ENCODE data around the gene CACNG4.

Gene CACNG4

DNA sequence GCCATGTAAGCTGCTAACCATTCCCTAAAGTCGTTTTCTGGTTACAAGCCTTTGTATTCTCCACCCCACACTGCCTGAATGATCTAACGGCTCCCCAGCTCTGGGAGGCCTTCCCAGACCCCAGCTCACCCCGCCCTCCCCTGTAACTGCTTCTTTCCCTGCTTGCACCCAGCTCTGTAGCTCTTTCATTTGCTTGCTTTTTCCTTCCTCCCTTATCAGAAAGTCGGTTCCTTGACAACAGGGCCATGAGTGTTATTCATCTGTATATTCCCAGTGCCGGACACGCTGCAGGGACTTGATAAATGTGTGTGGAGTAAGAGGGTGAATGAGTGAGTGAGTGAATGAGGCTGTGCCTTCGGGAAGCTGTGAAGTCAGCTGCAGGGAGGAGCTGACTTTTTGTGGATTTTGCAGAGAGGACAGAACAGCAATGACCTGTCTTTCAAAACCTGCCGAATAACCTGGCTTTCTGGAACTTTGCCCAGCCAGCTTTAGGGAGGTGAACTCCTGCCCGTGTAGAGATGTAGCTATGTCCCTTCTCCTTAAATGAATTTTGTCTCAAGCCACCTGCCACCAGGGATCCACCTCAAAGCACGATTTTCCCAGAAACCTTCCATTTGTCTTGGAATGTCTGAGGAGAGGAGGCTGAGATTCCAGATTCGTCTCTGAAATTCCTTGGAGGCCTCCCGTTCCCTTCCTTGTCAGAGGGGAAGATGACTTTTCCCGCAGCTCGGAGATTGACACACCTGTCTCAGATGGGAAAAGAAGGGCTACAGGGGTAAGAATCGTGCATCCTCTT lies 20.0 kb upstream of the CACNG4 start:
- DNase-seq (ENCODE audit: low spot score): no peak
- TF ChIP-seq, protein P1, sequence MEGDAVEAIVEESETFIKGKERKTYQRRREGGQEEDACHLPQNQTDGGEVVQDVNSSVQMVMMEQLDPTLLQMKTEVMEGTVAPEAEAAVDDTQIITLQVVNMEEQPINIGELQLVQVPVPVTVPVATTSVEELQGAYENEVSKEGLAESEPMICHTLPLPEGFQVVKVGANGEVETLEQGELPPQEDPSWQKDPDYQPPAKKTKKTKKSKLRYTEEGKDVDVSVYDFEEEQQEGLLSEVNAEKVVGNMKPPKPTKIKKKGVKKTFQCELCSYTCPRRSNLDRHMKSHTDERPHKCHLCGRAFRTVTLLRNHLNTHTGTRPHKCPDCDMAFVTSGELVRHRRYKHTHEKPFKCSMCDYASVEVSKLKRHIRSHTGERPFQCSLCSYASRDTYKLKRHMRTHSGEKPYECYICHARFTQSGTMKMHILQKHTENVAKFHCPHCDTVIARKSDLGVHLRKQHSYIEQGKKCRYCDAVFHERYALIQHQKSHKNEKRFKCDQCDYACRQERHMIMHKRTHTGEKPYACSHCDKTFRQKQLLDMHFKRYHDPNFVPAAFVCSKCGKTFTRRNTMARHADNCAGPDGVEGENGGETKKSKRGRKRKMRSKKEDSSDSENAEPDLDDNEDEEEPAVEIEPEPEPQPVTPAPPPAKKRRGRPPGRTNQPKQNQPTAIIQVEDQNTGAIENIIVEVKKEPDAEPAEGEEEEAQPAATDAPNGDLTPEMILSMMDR (IDR thresholded peaks at IDR 0.05; ENCODE audit: extremely low read depth, missing control alignments): no peak

GRCh38 chr17:66945147-66945835 lies 19.2 kb upstream of the CACNG4 start:
- DNase-seq (ENCODE audit: low spot score): no peak
- TF ChIP-seq, protein P1 (IDR thresholded peaks at IDR 0.05; ENCODE audit: extremely low read depth, missing control alignments): no peak

DNA sequence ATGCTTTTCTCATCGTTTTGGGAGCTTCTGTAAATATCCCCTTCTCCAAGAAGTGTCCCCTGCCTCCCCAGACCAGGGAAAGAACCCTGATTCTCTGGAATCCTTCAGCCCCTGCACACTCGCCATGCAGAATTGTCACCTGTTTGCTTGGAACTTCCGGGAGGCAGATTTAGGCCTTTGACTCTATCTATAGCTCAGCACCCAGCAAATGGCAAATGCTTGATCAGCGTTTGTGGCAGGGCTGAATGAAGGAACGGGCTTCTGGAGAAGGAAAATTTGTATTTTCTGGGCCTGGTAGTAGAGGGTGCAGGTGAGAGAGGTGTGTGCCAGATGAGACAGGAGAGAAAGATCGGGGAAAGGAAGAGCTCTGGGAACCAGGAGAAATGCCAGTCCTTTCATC lies 18.3 kb upstream of the CACNG4 start:
- DNase-seq (ENCODE audit: low spot score): no peak
- TF ChIP-seq, protein P1 (IDR thresholded peaks at IDR 0.05; ENCODE audit: extremely low read depth, missing control alignments): no peak

GRCh38 chr17:66947311-66947710 lies 17.2 kb upstream of the CACNG4 start:
- no peak for DNase-seq (ENCODE audit: low spot score)
- TF ChIP-seq, protein P1 (IDR thresholded peaks at IDR 0.05; ENCODE audit: extremely low read depth, missing control alignments): no peak

- no peak for DNase-seq (ENCODE audit: low spot score)
- TF ChIP-seq, protein P1 (IDR thresholded peaks at IDR 0.05; ENCODE audit: extremely low read depth, missing control alignments): no peak
These were observed 16.3 kb upstream of the CACNG4 start for GRCh38 chr17:66948061-66948750.

GRCh38 chr17:66949501-66949900 lies 15.0 kb upstream of the CACNG4 start:
- TF ChIP-seq, protein P1 (IDR thresholded peaks at IDR 0.05; ENCODE audit: extremely low read depth, missing control alignments): no peak
- DNase-seq (ENCODE audit: low spot score): no peak

GRCh38 chr17:66950325-66950724 lies 14.2 kb upstream of the CACNG4 start:
- TF ChIP-seq, protein P1 (IDR thresholded peaks at IDR 0.05; ENCODE audit: extremely low read depth, missing control alignments): no peak

More at GRCh38 chr17:66950325-66950724, 14.2 kb upstream of the CACNG4 start:
- DNase-seq (ENCODE audit: low spot score): no peak

Measured in GM20000 (cell line).